K562 (cell line): ENCODE data around the gene DDX20. TPM values are rescaled to one million over a fixed set of nuclear protein-coding genes. Genes with fewer than 3 reads are reported as not detected.

Experiments used
- ETV1 ChIP-seq: fragments of 450-650 bp; conservative IDR thresholded peaks from 2 replicates; pipeline ENCODE4 v1.6.1; 2016; ENCODE audit warnings: missing genetic modification characterization, control low read depth, low read depth, missing compliant biosample characterization
- FIP1L1 ChIP-seq: fragments of 200-400 bp; formaldehyde crosslinking; IDR thresholded peaks from 2 replicates; pipeline ENCODE4 v1.6.1; 2018; ENCODE audit warnings: mild to moderate bottlenecking, low read depth, low read length; ENCODE audit not compliant: poor library complexity, severe bottlenecking
- FOXK1 ChIP-seq: sonication (generic); formaldehyde crosslinking; IDR thresholded peaks from 2 replicates; pipeline ENCODE4 v1.8.0; 2022; ENCODE audit warnings: missing genetic modification reagents, mild to moderate bottlenecking, borderline replicate concordance
- HDAC8 ChIP-seq: fragments of 450-650 bp; IDR thresholded peaks from 2 replicates; pipeline ENCODE4 v1.6.1; 2016; ENCODE audit warnings: mild to moderate bottlenecking, missing genetic modification characterization, moderate library complexity, missing compliant biosample characterization
- HOMEZ ChIP-seq: fragments of 250-450 bp; sonication (Bioruptor Pico); IDR thresholded peaks from 2 replicates; pipeline ENCODE4 v1.4.0; 2020; ENCODE audit warnings: mild to moderate bottlenecking, moderate library complexity
- IRF2 ChIP-seq: sonication (generic); formaldehyde crosslinking; IDR thresholded peaks from 2 replicates; pipeline ENCODE4 v1.8.1; 2022; ENCODE audit warnings: mild to moderate bottlenecking, missing genetic modification reagents
- MCM7 ChIP-seq, 2 experiments: fragments of 450-650 bp; IDR thresholded peaks; 2 replicates each; pipeline ENCODE4 v1.6.1; 2016 to 2018
- NEUROD1 ChIP-seq: fragments of 150-350 bp; IDR thresholded peaks from 2 replicates; pipeline ENCODE4 v1.6.1; 2014; ENCODE audit warnings: borderline replicate concordance, low read length, low read depth; ENCODE audit not compliant: partially characterized antibody
- PTRF ChIP-seq: fragments of 450-650 bp; IDR thresholded peaks from 2 replicates; pipeline ENCODE4 v1.6.1; 2016; ENCODE audit warnings: mild to moderate bottlenecking, missing genetic modification characterization, missing compliant biosample characterization
- PTTG1 ChIP-seq: fragments of 450-650 bp; IDR thresholded peaks from 2 replicates; pipeline ENCODE4 v1.6.1; 2016; ENCODE audit warnings: low read depth, mild to moderate bottlenecking, missing genetic modification characterization, missing compliant biosample characterization
- SNIP1 ChIP-seq: fragments of 450-650 bp; IDR thresholded peaks from 2 replicates; pipeline ENCODE4 v1.7.1; 2017; ENCODE audit warnings: low read depth, mild to moderate bottlenecking
- SP2 ChIP-seq: IDR thresholded peaks from 2 replicates; pipeline ENCODE4 v1.6.1; 2011; ENCODE audit warnings: mild to moderate bottlenecking, low read depth, low read length, moderate library complexity; ENCODE audit not compliant: poor library complexity, severe bottlenecking; ENCODE audit errors: extremely low read depth
- TAL1 ChIP-seq: fragments of 450-650 bp; IDR thresholded peaks from 2 replicates; pipeline ENCODE4 v1.6.1; 2016; ENCODE audit warnings: mild to moderate bottlenecking
- TEAD4 ChIP-seq, 2 experiments: sonication (generic) in 1 of 2; formaldehyde crosslinking in 1 of 2; IDR thresholded peaks; 2 replicates each; pipeline versions ENCODE4 v1.6.1 to v1.8.0; 2012 to 2022; ENCODE audit warnings: borderline replicate concordance in 1 of 2, inconsistent platforms in 1 of 2, low read length in 1 of 2, mild to moderate bottlenecking in 1 of 2, missing genetic modification reagents in 1 of 2
- TFE3 ChIP-seq: fragments of 450-650 bp; formaldehyde crosslinking; IDR thresholded peaks from 2 replicates; pipeline ENCODE4 v1.4.0; 2020; ENCODE audit warnings: mild to moderate bottlenecking, mixed read lengths
- ZNF134 ChIP-seq: fragments of 250-450 bp; sonication (Bioruptor Pico); conservative IDR thresholded peaks from 2 replicates; pipeline ENCODE4 v1.4.0; 2020
- ZNF175 ChIP-seq: fragments of 200-800 bp; sonication (Bioruptor generic); IDR thresholded peaks from 2 replicates; pipeline ENCODE4 v1.6.1; 2016; ENCODE audit warnings: low read depth, mild to moderate bottlenecking, missing genetic modification characterization, missing compliant biosample characterization
- ZNF23 ChIP-seq: fragments of 250-450 bp; sonication (Bioruptor Pico); IDR thresholded peaks from 2 replicates; pipeline ENCODE4 v1.4.0; 2020; ENCODE audit warnings: mild to moderate bottlenecking
- ZNF253 ChIP-seq: fragments of 250-450 bp; sonication (Bioruptor Pico); conservative IDR thresholded peaks from 2 replicates; pipeline ENCODE4 v1.6.1; 2021; ENCODE audit warnings: mild to moderate bottlenecking
- ZNF586 ChIP-seq: fragments of 450-650 bp; formaldehyde crosslinking; conservative IDR thresholded peaks from 2 replicates; pipeline ENCODE4 v1.4.0; 2020; ENCODE audit warnings: mild to moderate bottlenecking, moderate library complexity
- polyA plus RNA-seq, 8 experiments: library from polyadenylated mRNA; depleted of rRNA in 4 of 8; stranded (reverse) in 5 of 8; unstranded in 3 of 8; fragments of >200 nt; fragmentation: Nextera tagmentation in 2 of 8; fragmentation: Illumina TruSeq in 1 of 8; extraction: Ambion mirVana in 2 of 8; extraction: Trizol in 1 of 8; gene quantifications; 2 replicates each; pipeline versions ENCODE4 v1.2.1 to v1.2.3, GENCODE V29; 2011 to 2014; ENCODE audit warnings: inconsistent platforms in 1 of 8, missing spikeins in 1 of 8
- total RNA-seq, 7 experiments: library from RNA; depleted of rRNA in 6 of 7; stranded (reverse); fragments of >200 nt in 6 of 7; fragmentation: Illumina TruSeq in 2 of 7; extraction: Trizol in 2 of 7; gene quantifications; 2 replicates each; pipeline versions ENCODE4 v1.2.1 to v1.2.3, GENCODE V29; 2011 to 2021; ENCODE audit warnings: low replicate concordance in 1 of 7
- TF ChIP-seq, protein P1 (sequence below): fragments of 250-450 bp; sonication (Bioruptor Pico); IDR thresholded peaks from 2 replicates; pipeline ENCODE4 v1.5.0; 2021; ENCODE audit warnings: mild to moderate bottlenecking, moderate library complexity

Gene DDX20
- total and polyA plus RNA-seq, 9 of the 15 experiments (the other 6 are each of a cell fraction or from before 2014, with no cell fraction given), result 8.3 to 33.4 (median 24.5) TPM

- TF ChIP-seq HDAC8 (tag) (peak; percentile 86), MCM7 (IDR thresholded peaks at IDR 0.05) (no peak), IRF2 (no peak; the same call in 1 of the 2 replicates), SP2 (peak; percentile 27), TFE3 (CRISPR knock-in tag) (peak; percentile 1; the same call in 1 of the 2 replicates), ETV1 (tag) (peak; percentile 66; the same call in 1 of the 2 replicates), FOXK1 (CRISPR knock-in tag) (no peak; the same call in 1 of the 2 replicates), ZNF175 (CRISPR knock-in tag) (peak; percentile 25; the same call in 1 of the 2 replicates), ZNF134 (CRISPR knock-in tag) (0 out of 2 replicates have a peak, but pooled peaks have one; percentile 6), PTRF (no peak), TAL1 (no peak), PTTG1 (tag) (no peak), HOMEZ (CRISPR knock-in tag) (no peak; the same call in 1 of the 2 replicates), SNIP1 (no peak), ZNF253 (CRISPR knock-in tag) (no peak), ZNF23 (CRISPR knock-in tag) (peak; percentile 42; the same call in 1 of the 2 replicates), FIP1L1 (peak; percentile 50), ZNF586 (CRISPR knock-in tag) (no peak), NEUROD1 (peak; percentile 63), TEAD4 (IDR thresholded peaks at IDR 0.05; ENCODE audit: low read length) (peak; percentile 42), TEAD4 (CRISPR knock-in tag; IDR thresholded peaks at IDR 0.05; ENCODE audit: borderline replicate concordance) (no peak)
- TF ChIP-seq, protein P1, sequence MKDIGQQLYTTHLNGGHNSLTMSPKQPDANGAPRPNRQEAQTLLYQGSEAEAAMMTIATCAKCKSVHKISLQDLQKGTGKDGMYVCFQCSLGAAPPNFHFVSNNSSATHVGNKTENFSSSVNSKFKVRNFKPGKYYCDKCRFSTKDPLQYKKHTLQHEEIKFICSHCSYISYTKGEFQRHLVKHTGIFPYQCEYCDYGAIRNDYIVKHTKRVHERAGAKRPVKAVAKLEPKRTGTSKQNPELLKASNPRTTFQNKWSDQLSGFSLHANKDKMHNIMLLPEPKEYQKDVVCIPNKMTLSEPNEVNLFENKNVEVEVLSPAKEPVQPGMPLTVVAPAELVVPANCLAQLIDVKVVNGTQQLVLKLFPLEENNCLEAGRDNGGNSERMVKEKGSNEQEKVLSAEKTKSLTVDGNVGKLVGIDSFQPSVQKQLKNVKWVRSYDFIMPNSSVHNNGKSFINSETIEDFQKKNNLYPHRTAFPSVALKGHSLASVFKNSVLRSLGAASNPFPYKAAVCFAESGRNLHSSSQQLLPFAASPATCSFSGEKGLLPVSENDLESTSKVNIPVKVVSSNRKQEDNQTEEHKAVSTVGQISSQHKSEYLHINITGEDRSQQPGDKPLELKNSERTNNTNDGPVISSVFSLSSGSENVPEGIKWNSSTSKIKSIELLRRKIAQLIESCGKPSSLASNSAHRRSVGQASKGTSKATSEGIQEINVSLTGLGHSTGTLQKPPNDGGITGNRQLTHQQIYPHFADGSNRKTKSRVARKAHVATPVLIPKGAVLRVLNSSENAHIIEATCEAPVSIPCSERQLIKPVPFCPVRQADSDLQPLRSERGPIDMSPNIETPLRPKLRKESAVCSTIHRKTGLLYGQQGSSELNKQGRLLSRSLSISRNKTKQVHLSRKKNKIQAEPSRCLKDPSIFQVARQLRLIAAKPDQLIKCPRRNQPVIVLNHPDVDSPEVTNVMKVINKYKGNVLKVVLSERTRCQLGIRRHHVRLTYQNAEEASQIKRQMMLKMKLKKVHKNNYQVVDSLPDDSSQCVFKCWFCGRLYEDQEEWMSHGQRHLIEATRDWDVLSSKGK, result no peak
Measured at GRCh38 chr1:111755331-111756123, at the start of gene DDX20 (continued).
